GM13977 (cell line): ENCODE data around the gene LMX1A.

Experiments
- DNase-seq: peaks from one replicate; pipeline ENCODE4 v3.0.0; 2012; ENCODE audit warnings: low spot score
- CTCF ChIP-seq: IDR thresholded peaks from 2 replicates; pipeline ENCODE4 v1.5.1; 2012; ENCODE audit warnings: mild to moderate bottlenecking, control low read depth; ENCODE audit not compliant: insufficient read depth; ENCODE audit errors: extremely low read depth, missing control alignments
- in situ Hi-C: fragments of 300-500 bp; cut with MboI; formaldehyde crosslinking; loops from one replicate; pipeline ENCODE4 v1.12.0; 2022; ENCODE audit warnings: low sequenced_read_pairs, low pct_unique_long_range_greater_than_20kb, mixed read lengths, inconsistent platforms; ENCODE audit not compliant: unreplicated experiment

The LMX1A gene

GRCh38 chr1:165234149-165234548 lies 122.4 kb downstream of the LMX1A start:
- no peak for DNase-seq
- in situ Hi-C loops, result no loop called here
- no peak for TF ChIP-seq CTCF

GRCh38 chr1:165228676-165229075 lies 127.8 kb downstream of the LMX1A start:
- no peak for DNase-seq
- TF ChIP-seq CTCF, result no peak
- in situ Hi-C loops, result no loop called here

- TF ChIP-seq CTCF, result no peak
- no peak for DNase-seq
- in situ Hi-C loops, result no loop called here
Observed at GRCh38 chr1:165228111-165228655, 128.3 kb downstream of the LMX1A start.

- DNase-seq, result no peak
Observed at GRCh38 chr1:165226326-165226725, 130.2 kb downstream of the LMX1A start.

GRCh38 chr1:165225650-165226049 lies 130.9 kb downstream of the LMX1A start:
- no peak for TF ChIP-seq CTCF
- in situ Hi-C loops, result no loop called here
- DNase-seq, result no peak

More at GRCh38 chr1:165226326-165226725, 130.2 kb downstream of the LMX1A start:
- in situ Hi-C loops, result no loop called here
- TF ChIP-seq CTCF, result no peak

GRCh38 chr1:165225062-165225461 lies 131.5 kb downstream of the LMX1A start:
- in situ Hi-C loops, result no loop called here
- no peak for TF ChIP-seq CTCF
- DNase-seq, result no peak

- no peak for TF ChIP-seq CTCF
- in situ Hi-C loops, result no loop called here
- no peak for DNase-seq
Observed at GRCh38 chr1:165224504-165224903, 132.0 kb downstream of the LMX1A start.
